Measurements from ENCODE around the gene GRIK4.

Gene GRIK4

DNA sequence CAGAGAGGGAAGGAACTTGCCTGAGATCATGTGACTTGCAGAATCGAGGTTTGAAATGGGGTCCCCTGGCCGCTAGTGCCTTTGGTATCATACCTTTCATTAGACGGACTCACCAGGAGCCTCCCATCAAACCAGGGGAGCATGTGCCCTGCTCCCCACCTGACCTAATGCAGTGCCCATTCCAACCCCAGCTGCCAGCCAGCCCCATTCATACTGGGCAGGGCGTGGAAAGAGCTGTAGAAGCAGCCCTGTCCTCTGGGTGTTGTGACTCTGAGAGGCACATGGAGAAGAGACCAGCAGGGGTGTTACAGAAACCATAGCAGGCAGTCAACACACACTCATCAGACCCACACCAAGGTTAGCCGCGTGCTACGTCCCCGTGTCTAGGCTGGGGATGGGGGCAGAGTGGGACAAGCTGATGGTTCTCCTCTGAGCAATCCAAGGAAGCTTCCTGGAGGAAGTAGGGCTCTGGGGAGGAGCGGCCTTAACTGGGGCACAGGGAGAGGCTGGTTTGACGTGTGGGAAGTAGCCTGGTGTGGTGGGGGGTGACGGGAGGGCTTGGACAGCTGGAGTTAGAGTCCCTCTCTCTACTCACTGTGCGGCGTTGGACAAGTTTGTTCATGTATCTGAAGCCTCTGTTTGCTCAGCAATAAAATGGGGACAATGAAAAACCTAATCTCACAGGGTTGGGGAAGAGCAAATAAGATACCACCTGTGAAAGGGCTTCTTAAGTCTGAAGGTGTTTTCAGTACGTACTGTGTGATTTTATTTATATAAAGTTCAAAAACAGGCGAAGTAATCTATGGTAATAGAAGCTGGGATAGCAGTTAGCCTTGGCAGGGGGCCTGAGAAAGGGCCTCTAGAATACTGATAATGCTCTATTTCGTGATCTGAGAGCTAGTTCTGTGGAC lies 14.0 kb downstream of the GRIK4 start:
- DNase-seq (ENCODE audit: low read depth), result no peak

DNA sequence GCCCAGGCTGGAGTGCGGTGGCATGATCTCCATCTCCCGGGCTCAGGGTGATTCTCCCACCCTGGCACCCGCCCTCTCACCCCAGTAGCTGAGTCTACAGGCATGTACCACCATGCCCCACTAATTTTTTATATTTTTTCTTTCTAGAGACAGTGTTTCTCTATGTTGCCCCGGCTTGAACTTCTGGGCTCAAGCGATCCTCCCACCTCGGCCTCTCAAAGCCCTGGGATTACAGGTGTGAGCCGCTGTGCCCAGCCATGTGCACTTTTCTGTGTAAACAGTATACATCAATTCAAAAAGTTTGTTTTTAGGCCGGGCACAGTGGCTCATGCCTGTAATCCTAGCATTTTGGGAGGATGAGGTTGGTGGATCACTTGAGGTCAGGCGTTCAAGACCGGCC lies 14.7 kb downstream of the GRIK4 start:
- DNase-seq (ENCODE audit: low read depth), result no peak

DNA sequence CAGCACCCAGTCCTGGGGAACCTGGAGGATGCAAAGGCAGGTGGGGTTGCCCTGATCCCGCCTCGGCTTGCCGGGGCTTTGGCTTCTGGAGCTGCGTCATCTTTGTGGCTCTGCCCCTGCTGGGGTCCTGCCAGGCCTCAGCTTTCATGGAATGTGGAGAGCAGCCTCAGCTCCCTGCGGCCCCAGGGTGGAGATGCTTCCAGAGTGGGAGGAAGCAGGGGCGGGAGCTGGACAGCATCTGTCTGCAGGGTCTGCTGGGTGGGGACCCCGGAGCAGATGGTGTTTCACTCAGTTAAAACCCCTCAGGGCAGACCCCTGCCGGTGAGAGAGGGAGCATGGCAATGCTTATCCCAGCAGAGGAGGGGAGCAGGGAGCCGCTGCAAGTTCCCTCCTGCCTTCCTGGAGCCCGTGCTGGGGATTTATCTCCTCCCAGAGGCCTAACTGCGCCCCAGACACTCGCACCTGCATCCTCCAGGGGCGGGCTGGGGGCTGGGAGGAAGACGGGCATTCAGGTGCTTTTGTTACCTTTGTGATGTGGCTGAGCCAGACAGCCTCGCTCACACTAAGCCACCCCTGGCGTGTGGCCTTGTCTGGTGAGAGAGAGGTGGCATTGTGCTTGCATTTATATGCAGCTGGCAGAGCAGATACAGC lies 15.7 kb downstream of the GRIK4 start:
- no peak for DNase-seq (ENCODE audit: low read depth)

DNA sequence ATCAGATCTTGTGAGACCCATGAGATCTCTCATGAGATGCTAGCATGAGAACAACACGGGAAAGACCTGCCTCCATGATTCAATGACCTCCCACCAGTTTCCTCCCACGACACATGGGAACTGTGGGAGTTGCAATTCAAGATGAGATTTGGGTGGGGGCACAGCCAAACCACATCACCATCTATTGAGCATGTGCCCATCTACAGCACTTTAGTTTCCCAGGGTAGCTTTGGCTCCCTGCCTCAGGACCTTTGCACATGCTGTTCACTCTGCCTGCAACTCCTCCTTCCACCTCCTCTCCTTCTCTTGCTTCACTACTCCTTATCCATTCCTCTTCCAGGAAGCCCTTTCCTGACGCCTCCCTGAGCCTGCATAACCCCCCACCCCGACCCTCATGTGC lies 17.2 kb downstream of the GRIK4 start:
- DNase-seq (ENCODE audit: low read depth), result no peak

DNA sequence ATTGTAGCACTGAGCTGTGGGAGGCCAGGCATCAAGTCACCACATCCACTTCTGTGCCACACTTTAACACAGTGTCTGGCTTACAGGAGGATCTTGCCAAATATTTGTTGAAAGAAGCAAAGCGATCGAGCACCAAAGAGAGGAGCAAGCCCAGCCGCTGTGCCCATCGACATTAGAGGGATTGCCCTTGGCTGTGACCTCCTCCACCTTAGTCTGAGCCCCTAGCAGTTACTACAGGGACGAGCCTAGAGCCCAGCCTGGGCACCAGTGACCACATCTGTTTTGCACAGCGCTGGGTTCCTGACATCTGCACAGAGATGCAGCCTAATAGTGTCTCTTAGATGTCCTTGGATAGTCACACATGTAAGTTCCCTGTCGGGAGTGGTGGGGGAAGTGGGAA lies 17.7 kb downstream of the GRIK4 start:
- no peak for DNase-seq (ENCODE audit: low read depth)

DNA sequence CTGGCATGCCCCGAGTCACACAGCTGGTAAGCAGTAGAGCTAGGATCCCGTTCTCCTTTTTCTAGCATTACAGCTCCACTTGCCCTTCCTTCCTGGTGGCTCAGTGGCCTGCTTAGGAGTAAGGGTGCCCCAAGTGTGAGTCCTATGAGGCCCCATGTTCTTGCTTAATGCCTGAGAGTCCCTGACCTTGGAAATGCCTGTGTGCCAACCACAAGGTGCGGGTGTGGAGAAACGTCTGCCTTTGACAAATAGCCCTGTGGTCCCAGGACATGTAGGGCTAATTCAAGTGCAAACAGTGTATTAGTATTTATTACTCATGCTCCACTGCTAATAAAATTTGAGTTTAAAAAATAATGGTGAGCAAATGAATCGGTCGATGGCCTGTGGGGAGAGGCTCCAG lies 18.4 kb downstream of the GRIK4 start:
- DNase-seq (ENCODE audit: low read depth), result no peak

DNA sequence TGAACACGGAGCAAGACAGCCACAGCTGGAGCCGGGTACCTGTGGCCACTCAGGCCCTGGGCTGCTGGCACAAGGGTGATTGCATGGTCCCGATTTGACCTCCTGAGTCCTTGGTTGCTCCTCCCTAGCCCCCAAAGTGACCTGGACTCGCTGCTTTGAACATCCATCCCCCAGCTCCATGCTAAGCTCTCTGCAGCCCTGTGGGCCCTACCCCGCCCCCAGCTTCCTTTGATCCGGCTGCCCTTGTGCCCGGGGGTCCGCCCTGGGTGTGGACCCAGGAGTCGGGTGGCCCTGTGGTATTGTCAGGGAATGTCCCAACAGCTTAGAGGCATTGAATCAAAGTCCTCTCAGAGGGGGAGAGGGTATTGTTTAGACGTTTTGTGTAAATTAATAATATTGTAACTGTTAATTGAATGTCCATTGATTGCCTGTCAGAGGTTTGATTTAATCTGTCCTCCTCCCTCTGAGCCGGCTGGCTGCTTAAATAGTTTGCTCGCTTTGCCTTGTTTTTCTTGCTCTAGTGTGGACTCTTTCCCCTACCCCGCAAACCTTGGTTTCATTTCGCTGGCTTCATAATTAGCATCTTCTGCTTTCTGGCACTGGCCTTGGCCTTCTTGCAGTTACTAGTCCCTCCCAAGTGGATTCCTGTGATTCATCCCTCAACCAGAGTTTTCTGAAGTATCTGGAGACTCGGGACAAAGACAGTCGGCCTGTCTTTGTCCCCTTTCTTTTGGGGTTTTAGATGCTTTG lies 20.7 kb downstream of the GRIK4 start:
- DNase-seq (ENCODE audit: low read depth), result no peak

DNA sequence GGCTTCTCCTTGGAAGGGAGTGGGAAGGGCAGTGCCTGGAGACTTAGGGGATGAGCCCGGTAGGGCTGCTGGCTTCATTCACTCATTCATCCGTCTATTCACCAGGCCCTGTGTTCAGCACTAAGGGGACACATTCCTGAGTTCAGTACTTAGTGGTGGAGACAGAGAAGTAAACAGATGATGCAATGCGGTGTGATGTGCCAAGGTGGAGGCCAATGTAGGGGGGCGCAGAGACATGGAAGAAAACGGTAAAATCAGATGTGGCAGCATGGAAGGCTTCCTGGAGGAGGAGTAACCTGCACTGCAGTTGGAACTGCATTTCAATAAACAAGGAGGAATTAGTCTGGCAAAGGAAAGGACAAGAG lies 21.3 kb downstream of the GRIK4 start:
- DNase-seq (ENCODE audit: low read depth), result no peak

DNA sequence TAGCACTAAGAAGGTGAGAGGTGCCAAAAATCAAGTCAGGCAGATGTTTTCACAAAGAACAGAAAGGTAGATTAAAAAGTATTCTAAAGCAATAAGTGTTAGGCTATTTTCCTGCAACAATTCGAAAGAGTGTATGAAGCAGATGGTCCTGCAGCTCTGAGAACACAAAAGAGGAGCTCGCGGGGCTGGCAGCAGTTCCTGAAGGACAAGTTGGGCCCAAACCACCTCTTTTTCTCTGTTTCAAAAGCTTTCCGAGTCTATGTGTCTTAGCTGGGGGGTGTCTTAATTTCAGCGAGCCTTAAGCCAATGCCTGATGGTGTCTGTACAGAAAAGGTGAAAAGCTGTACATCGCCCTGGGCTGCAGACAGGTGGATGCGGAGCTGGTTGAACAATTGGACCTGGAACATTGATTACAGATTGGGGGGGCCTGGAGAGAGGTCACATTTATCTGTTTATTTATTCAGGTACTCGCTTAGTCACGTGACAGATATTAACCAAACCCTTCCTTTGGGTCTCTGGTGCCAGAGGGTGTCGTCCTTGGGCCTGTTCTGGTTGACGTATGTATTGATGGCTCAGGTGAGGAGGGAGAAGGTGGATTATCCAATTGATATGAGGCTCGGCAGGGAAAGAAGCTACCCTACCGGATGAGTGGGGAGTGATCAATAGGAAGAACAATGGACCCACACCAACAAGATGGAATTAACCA lies 24.7 kb downstream of the GRIK4 start:
- no peak for DNase-seq (ENCODE audit: low read depth)

DNA sequence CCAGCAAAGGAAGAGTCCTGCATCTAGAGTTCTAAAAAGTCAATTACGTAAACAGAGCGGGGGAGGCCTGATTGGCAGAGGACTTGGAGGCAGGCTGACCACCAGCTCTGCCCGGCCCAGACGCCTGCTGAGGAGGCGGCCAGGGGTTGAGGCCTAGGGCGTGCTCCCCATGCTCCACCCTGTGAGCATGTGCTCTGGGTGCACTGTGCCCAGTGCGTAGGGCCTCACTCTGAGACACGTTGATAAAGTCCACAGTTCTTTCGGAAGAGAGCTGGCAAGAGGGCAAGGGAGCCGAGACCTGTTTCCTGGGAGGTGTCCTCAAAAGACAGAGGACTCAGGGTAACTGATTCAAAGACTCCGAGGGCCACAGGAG lies 25.2 kb downstream of the GRIK4 start:
- no peak for DNase-seq (ENCODE audit: low read depth)

DNA sequence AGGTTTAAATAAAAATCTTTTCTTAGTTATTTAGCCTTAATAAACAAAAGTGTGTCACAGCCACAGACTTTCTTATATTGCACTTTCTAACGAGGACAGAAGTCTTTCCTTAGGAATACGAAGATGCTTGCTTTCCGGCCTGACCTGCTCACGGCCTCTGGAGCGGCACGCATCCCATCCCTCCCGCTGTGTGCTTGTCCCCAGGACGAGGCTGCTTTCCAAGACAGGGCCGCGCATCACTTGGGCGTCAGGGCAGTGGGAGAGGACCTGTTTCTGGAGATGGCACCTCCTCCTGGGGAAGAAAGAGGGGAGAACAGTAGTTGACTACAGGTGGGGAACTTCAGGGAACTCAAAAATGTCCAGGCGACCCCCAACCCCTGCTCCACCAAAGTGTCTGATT lies 26.4 kb downstream of the GRIK4 start:
- no peak for DNase-seq (ENCODE audit: low read depth)

DNA sequence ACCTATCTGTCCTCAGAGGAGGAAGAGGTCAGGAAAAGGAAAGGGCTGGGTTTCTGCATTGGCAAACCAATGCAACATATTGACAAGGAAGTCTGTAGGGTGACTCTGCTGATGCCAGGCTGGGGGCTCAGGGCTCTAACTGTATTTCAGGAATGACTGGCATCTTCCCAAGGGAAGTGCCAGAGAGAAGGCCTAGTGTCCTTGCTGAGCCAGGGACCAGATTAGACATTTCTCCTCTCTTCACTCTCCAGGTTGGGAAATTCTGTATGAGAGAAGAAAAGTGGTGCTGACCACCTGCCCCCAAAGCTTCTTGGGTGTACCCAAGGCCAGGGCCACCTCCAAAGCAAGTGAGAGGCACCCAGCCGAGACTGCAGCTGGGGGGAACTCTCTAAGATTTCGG lies 27.2 kb downstream of the GRIK4 start:
- no peak for DNase-seq (ENCODE audit: low read depth)

DNA sequence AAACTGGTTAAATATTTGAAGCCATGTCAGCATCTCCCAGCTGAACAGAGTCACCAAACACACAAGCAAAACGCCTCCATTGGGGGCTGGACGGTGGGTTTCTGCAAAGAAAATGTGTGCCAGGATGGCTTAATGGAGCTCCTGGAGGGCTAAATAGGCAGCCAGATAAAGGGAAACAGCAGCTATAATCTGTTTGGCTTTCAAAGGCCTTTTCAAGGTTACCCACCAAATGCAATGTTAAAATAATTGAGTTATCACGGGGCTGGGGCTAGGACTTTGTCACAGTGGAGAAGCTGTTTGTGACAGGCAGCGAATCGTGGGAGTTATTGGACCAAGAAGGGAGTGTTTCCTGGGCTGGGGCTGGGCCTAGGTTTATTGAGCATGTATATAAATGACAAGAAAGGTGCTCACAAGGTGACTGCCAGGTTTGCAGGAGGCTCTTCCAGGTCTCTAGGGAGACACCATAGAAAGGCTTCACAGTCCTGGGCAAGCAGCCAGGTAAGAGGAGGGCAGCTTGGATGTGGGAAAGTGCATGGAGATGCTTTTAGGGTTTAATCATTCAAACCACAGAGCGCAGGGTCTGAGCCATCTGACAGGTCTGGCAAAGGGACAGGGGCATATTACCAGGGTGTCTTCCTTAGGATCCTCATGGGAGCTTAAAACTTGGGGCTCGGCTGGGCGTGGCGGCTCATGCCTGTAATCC lies 28.3 kb downstream of the GRIK4 start:
- no peak for DNase-seq (ENCODE audit: low read depth)

DNA sequence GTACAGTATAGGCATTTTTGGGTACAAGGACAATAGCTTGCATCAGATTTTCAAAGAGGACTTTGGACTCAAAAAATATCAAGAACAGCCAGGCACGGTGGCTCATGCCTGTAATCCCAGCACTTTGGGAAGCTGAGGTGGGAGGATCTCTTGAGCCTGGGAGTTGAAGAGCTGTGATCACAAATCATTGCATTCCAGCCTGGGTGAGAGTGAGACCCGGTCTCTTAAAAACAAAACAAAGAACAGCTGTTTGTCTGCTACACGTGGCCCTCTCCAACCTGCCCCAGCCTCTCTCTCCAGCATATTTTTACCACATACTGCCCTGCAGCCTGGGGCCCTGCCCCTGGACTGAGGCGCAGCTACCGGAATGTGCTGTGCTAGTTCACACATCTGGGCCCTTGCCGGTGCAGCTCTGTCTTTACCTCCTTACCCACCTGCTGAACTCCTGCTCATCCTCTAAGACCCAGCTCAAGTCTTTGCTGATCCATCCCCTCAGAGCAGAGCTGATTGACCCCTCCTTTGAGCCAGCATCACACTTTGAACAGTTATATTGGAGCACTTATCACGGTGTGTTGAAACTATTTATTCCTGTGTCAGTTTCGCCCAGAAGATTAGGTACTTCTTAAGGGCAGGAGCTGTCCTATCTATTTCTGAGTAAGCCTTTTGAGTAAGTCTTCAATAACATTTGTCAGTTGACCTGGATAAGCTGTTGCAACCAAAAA lies 29.4 kb downstream of the GRIK4 start:
- DNase-seq (ENCODE audit: low read depth), result no peak

DNA sequence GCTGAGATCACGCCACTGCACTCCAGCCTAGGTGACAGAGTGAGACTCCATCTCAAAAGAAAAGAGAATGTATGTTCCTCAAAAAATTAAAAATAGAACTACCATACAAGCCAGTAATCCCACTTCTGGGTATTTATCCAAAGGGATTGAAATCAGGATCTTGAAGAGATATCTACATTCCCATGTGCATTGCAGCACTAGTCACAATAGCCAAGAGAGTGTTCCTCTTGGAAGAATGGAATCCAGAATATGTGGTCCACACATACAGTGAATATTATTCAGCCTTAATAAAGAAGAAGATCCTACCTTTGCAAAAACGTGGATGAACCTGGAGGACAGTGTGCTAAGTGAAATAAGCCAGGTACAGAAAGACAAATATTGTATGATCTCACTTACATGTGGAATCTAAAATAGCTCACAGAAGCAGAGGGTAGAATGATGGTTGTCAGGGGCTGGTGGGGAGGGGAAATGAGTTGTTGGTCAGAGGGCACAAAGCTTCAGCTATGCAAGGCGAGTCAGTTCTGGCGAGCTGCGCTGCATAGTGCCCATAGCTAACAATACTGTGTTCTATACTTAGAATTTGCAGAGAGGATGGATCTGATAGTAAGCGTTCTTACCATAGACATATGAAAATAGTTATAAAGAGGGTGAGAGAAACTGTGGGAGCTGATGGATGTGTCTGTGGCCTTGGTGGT lies 32.1 kb downstream of the GRIK4 start:
- DNase-seq (ENCODE audit: low read depth), result no peak

DNA sequence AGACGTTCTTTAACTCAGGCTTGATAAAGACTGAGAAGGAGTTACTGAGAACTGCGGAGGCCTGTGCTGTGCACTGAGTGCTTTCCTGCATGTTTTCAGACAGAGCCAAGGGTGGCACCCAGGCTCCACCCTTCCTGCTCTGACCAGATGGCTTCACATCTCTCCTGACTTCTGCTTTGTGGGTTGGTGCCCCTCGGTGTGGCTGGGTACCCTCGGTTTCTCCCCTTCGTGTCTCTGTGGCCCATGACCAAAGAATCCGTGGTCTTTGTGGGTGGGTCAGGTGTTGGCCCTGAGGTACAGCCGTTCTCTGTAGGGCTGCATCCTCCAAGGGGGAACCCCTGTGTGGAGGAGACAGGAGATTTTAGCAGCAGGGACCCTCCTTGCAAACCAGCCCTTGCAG lies 34.3 kb downstream of the GRIK4 start:
- DNase-seq (ENCODE audit: low read depth), result no peak

DNA sequence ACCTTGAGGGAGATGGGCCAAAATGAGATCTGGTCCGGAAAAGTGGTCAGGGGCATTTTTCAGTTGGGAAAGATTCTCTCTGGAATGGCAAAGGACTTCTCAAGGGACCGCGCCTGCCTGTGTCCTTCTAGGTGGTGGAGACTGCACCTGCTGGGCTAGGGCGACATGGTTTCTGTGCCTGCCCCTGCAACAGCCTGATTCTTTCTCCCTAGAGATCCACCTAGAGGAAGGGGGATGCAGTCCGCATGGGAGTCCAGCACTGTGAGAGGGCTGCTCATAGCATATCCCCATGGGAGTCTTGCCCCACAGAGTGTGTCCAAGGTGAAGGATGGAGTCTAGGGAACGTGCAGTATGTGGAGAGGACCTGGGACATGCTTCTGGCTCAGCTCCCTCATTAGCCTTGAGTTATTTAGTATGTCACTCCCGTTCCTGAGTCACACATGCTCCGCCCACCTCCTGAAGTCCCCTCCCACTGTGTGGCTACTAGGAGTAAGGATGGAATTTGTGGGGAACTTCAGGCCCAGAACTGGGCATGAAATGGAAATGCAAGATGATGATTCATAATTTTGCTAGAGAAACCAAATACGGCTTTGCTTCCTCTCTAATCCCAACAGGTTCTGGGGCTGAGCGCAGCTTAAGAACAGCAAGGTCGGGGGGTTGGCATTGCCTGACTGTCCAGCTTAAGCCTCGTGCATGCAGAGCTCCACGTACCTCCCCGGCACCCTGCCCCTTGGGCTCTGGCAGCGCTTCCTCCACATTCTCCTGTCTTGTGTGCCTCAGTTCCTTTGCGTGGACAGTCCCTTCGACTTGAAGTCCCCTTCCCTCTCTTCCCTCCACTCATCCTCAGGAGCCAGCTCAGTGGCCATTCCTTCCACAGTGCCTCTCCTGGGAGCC lies 35.0 kb downstream of the GRIK4 start:
- no peak for DNase-seq (ENCODE audit: low read depth)

DNA sequence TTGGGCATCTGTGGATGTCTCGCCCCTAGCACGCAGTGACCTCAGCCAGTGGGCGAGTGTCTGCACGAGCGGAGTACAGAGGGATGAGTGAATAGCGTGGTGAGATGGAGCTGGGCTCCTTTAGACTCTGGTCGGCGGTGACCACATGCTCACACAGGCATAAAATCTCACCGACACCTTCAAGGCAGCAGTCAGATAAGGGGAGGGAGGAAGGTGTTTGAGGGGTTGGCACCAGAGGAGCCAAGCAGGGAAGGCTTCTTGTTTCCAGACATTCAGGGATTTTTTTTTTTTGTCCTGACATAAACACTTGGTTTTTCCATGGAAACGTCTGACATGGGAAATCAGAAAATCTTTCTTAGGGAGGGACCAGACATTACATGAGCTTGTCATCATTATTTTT lies 35.8 kb downstream of the GRIK4 start:
- DNase-seq (ENCODE audit: low read depth), result no peak

Data from stimulated activated CD8-positive, alpha-beta memory T cell treated with anti-CD3 and anti-CD28 coated beads, Interleukin-12 subunit alpha, Interleukin-12 subunit beta, amount 100 ng/mL, for 4 hours (primary cell).